GM19043 (cell line): Measurements from ENCODE around the gene PLXNA4.

Experiments
- ATAC-seq: cut with Tn5 transposase; IDR thresholded peaks from one replicate; pipeline ENCODE4 v1.9.1; 2021; ENCODE audit warnings: low read depth; ENCODE audit not compliant: unreplicated experiment

Gene PLXNA4

DNA sequence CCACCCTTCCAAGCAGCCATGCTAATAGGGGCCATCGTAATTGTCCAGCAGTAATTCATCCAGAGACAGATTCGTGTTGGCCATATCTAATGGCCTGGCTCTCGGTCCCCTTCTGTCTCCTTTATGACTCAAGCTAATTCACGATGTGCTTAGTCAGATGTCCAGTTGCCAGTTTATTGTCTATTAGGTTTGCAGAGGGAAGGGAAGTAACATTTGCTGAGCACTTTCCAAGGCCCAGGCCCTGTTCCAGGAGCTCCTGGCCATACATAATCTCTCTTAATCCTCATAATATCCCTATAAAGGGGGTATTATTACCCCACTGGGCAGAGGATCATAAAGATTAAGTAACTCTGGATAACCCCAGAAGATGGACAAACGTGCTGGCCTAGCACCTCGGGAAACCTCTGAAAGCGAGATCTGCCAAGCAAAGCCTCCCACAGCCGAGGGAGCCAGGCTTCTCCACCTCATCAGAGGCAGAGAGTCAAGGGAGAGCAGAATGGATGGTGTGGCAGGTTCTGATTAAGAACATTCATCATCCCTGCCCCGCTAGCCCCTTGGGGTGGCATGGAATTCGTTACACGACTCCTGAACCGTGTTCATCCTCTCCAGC lies 153.7 kb downstream of the PLXNA4 start:
- no peak for ATAC-seq

DNA sequence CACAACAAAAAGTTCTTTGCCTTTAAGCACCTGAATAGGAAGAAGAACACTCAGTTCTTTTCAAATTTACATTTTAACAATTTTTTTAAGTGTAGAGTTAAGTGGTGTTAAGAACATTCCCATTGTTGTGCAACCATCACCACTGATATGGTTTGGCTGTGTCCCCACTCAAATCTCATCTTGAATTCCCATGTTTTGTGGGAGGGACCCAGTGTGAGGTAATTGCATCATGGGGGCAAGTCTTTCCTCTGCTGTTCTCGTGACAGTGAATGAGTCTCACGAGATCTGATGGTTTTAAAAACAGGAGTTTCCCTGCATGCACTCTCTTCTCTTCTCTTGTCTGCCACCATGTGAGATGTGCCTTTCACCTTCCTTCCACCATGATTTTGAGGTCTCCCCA lies 155.7 kb downstream of the PLXNA4 start:
- no peak for ATAC-seq

DNA sequence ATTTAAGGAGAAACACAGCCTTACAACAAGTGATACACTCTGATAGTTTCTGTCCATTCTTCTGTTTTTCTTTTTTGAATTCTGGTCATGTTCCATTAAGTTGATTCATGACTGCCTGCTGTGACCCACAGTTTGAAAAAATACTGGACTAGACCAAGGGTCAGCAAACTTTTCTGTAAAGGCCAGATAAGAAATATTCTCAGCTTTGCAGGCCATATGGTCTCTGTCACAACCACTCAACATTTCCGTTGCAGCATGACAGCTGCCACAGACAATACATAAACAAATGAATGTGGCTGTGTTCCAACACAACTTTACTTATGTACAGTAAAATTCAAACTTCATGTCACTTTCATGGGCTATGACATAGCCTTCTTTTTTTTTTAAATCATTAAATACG lies 156.7 kb downstream of the PLXNA4 start:
- no peak for ATAC-seq

DNA sequence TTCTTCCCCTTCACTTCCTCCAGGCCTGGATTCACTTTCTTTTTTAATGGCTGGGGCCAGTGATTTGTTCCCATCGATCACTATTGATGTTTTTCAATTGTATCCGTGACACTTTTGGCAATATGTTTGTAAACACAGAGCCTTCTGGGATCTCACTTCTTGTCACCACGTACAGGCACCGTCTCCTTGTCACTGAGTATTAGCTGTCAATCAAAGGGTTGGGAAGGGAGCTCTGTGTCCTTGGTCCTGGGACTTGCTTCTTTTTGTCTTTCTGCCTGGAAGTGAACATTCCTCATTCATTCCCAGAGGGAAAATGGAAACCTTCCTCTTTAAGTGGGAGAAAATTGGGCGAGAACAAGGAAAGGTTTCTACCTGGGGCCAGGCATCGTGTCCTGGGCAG lies 157.4 kb downstream of the PLXNA4 start:
- ATAC-seq, result no peak

DNA sequence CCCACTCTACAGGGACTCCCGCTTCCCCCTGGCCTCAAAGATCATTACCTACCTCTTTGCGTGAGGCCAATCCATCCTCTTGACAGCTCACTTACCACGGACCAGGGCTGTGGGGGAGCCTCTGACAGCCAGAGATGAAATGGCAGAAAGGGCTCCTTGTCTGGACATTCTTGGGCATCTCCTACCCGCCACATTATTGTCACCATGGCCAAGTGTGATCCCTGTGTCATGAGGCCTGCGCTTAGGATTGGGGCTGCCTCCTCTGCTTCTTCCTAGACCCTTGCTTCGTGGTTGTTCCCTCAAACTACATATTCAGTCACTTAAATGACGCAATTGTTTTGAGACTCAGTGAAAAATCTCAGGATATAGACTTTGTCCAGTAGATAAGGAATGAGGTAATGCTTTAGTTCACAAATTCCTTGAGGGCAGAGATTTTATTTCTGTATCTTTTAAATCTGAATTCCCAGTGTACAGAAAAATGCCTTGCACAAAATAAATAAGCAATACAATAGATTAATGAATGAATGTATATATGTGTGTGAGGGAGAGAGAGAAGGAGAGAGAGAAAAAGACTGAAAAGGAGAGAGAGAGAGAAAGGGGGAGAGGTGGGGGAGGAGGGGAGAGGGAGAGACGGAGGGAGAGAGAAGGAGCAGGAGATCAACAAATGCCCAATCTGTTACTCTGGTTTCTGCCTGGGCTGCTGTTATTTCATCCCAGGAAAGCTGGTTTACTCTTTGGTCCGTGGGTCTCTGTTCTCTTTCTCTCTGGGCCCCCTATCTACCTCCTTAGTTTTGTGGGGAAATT lies 159.0 kb downstream of the PLXNA4 start:
- no peak for ATAC-seq

DNA sequence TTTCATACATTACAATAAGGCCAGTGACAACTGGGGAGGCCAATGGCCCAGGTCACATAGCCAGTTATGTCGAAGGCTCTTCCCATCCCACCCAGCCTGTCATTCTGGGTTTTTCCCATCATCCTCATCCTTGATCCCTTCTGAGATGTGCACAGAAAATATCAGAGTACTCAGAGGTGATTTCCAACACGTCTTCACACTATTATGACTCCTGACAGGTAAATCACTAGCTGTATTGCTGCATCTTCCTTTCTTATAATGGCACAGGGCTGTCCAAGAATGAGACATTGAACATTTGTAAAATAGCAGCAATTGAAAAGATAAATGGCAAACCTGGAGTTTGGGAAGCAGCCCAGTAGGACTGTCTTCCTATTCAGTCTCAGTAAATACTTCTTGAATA lies 159.9 kb downstream of the PLXNA4 start:
- no peak for ATAC-seq

DNA sequence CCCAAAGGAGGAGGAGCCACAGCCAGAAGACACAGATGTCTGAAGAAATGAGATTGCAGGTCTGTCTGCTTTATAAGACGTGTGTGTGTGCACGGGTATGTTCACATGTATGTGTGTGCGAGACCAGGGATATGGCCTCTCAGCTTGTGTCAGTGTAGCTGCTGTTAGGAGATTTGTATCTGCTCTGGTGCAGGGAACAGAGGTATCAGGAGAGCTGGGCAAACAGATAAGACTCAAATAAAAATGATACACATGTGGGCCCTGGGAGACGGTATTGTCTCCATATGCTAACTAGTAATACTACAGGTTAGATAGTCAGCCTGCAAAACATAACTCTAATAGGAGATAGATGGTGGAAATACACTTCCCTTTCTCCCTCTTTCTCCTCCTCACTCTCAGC lies 161.0 kb downstream of the PLXNA4 start:
- ATAC-seq, result no peak

DNA sequence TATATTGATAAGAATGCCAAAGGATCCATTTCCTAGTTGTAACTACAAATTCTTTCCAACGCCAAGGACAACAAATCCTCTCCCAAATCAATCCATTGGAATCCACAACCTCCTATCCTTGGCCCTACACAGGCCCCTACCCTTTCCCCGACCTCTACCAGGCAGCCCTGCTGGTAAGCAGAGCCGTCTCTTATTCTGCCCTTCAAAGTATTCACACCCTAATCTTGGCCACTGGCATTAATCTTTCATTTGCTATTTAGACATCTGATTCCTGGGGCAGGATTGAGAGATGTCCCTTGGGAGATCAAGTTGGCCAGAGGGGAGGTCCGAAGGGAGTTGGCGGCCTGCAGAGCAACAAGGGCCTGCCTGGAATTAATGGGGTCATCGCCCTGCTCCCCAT lies 161.4 kb downstream of the PLXNA4 start:
- ATAC-seq, result no peak

DNA sequence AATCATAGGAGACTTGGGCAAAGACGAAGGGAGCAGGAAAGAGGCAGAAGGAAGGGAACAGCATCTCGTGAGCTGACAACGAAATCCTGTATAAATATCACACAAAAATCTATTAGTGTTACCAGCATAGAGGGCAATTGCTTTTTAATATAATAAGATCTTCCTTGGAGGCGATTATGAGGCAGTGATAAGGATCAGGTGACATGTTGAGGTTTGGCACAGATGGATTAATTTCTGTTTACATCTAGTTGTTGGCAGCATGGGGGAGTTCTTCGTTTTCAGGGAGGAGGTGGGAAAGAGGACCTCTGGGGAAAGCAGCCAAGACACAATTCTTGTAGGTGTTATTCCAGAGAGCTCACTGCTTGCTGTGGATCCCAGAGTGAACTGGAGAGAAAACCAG lies 163.8 kb downstream of the PLXNA4 start:
- ATAC-seq, result no peak

DNA sequence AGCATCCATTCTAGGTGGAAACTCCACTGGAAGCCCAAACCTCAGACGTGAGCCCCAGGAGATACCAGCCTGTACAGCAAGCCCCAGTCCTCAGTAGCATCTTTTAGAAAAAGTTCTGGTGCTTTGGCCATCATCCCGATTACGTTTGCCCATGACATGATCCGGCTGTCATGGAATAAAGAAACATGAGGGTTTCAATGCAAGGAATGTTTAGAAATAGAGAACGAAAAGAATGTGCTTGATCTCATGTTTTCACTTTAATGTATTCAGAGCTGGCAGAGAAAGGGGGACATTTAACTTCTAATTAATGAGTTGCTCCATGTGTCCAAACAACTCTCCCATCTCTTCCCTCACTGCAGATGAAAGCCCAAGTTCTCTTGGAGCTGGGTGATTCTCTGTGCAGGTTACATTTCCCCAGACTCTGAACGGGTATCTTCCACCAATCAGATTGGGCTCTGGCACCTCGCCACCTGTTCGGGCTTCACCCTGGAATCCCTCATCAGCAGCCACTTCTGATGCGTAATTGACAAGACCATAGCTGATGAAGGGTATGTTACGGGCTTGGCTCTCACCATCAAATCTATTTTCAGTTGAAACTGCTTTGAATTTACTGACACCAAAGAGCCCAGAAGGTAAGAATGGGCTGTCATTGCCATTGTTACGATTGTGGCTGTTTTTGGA lies 165.3 kb downstream of the PLXNA4 start:
- ATAC-seq, result no peak

DNA sequence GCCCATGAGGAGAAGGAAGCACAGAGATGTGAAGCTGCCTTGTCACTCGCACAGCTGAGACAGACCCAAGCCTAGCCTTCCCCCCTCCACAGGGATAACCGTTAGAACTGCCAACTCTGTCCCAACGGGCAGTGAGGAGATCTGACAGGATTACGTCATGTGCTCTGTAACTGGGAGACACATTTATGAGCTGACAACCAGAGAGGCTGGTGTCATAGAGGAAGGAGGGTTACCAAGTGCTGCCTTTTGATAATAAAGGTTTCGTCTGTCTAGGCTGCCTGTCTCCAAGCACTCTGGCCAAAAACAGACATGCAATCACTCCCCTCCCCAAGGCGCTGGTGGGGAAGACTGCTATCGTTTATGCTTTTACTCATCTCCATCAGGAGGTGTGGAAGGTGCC lies 165.9 kb downstream of the PLXNA4 start:
- no peak for ATAC-seq

DNA sequence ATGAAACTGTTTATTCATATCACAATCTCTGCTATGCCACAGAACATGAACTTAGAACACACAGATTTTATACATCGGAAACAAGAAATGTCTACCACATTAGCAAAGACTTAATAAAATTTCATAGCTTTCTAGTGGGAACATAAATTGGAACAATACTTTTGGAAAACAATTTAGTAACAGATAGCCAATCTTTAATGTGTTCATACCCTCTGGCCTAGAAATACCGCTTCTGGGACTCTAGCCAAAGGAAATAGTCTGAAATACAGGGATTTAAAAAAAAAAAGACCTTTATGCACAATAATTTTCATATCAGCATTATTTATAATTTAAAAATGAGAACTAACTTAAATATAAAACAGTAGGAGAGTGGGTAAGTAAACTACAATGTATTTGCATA lies 168.5 kb downstream of the PLXNA4 start:
- ATAC-seq, result no peak

DNA sequence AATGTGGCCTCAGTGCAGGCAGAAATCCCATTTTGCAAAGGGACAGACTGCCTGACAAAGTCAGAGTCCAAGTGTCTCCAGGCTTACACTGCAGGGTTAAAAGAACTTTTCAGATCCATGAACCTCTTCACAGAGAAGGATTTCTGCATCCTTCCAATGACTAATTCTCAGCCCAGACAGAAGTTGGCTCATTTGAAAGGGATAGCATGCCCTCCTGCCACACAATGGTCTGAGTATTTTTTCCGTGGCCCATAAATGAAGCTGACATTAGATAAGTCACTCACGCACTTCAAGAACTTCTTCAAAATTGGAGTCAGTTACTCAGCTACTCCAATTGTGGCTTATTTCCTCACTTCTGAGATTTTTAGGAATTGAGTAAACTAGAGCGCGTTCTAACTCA lies 170.2 kb downstream of the PLXNA4 start:
- no peak for ATAC-seq

DNA sequence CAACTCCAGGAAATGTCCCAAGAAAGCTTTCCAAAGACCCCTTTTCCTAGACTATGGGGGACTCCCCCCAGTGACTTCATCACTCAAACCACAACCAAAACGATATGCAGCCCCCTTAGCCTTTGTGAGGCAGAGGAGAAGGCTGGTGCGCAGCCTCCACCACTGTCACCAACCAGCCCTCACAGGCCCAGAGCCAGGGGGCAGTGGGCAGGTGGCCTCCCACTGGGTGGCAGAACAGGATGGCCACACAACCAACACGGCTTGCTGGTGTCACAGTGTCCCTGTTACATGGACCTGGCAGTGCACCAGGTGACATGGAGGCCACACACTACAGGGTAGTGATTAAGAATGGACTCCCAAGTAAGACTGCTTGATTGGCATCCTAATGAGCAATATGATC lies 172.0 kb downstream of the PLXNA4 start:
- ATAC-seq, result no peak

DNA sequence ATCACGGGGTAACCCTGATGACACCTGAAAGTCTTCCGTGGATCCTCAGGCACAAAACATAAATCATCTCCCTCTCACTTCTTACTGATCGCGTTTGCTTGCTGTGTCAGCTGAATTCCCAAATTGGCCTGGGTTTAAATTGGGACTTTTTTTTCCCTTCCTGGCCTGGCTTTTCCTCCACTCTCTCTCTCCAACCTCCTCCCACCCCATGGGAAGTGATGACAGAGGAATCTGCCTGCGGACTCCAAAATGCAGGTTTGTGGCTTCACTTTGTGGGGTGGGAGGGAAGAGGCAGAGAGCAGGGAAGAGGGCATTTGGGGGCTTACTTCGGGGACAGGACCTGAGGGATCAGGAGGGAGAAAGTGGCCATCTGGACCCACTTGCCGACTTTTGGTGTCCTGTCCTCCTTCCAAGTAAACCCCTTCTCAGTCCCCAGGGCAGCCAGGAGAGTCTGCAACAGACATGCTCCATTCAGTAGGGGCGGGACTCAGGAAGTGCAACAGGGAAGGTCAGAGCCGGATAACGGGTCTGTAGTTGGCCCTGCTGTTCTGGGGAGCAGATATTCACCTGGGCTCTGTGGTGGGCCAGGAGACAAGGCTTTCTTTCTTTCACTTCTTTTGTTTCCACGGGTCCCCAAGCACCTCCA lies 172.7 kb downstream of the PLXNA4 start:
- no peak for ATAC-seq

DNA sequence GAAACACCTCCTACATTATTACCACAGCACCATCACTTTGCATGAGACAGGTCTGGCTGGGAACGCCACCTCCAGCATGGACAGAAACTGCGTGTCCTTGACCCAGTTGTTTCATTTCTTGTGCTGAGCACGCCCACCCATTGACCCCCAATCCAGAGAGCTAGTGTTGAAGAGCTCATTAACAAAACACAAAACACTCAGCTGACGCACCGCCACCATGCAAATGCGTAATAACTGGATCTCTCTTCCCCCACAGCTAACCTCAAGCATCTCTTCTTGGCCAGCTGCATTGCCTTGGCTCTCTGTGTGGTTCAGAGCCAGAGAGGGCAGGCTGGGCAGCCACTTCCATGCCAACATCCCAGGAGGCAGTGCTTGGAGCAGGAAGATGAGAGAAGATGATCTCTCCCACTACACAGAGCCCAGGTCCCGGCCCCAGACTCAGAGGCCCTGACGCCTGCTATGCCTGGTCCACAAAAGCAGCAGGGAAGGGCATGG lies 173.5 kb downstream of the PLXNA4 start:
- no peak for ATAC-seq

DNA sequence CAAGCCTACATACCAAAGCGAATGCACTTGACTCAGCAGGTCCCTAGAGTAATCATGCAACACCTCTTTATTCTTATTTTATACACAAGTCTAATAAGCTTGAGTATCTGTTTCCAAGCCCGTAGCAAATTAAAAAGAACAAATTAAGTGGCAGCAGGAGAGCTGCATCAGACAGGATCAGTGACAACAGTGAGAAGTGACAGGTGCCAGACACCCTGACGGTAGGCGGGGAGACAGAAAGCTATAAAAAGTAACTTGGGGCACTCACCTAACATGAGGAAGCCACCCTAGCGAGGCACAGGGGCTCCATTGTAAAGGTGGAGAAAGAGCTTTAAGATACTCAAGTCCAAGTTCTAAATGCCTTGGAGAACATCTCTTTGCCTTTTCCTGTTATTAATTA lies 174.2 kb downstream of the PLXNA4 start:
- no peak for ATAC-seq

DNA sequence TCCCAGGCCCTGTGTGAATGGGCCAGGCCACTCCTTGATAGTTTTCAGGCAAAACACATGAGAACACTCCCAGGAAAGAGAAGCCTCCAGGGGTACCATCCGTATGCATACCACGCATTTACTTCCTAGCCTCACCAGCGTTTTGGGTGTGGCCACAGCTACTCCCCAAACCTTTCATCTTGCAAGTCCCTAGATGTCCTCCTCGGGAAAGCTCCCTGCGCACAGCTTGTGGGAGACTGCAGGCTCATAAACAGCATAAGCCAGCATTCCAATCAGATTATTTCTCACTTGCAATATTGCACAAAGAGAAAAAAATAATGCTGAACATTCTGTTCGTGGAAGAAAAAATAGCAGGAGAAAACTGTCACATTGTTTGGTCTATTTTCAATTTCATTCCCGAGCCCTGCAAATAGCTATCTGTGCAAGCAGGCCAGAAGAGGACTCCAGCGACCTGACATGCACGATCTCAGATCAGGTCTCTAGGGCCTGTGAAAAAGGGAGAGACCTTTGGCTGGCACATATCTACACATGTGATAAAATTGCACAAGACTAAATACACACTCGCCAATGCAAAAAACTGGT lies 175.6 kb downstream of the PLXNA4 start:
- no peak for ATAC-seq

DNA sequence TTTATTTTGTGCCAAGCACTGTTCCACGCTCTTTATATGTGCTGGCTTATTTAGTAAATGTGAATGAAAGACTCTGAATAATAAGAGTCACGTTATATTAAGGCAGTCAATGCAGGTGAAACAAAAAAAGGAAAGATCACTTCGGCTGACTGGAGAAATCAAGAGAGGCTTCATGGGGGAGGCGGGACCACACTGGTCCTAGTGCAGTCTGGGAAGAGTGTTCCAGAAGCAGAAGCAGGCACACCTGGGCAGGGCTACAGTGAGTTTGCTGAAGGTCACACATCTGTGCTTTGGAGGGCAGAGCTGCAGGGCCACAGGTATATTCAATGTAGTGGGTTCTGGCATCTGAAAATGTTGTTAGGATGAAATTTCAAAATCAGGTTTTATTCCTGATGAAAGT lies 176.9 kb downstream of the PLXNA4 start:
- ATAC-seq, result no peak

DNA sequence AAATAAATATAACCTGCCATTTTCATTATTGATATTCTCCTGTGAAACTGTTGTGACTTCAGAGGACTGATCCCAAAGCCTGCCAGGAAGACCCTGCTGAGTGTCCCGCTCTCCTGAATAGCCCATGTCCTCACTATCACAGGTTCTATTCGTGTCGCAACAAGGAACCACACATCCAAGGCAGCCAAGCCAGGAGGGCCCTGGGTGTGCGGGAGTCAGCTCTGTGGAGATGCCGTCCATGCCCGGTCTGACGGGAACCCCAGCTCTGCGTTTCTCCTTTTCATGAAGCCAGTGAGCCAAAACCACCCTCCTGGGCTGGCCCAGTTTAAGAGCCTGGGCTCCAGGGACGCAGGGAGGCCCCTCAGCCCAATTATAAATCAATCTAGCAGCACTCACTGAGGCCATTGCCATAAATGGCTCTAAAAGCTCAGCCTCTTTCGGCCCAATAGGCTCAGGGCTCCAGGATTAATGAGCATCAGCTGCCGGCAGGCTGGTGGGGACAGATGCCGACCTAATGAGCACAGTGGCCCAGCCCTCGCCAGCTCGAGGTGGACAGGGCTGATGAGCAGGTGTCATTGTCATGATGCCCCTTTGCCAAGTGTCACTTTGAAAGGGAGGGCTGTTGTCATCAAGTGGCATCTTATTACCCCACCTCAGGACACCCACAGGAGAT lies 177.9 kb downstream of the PLXNA4 start:
- no peak for ATAC-seq
